Stomach smooth muscle (tissue), 2 donors: ENCODE results near the gene FN1.

Source experiments
- H3K27ac ChIP-seq: one replicate; pipeline ENCODE4 v1.7.0; 2013; ENCODE audit warnings: mild to moderate bottlenecking, low read length, inconsistent platforms
- H3K27me3 ChIP-seq, 2 donors: one replicate each; pipeline ENCODE4 v1.7.0; 2013; ENCODE audit warnings: low read length in 2 of 2; ENCODE audit not compliant: insufficient read depth in 2 of 2, control insufficient read depth in 1 of 2
- H3K36me3 ChIP-seq, 2 donors: one replicate each; pipeline ENCODE4 v1.7.0; 2013; ENCODE audit warnings: low read length in 2 of 2; ENCODE audit not compliant: control insufficient read depth in 2 of 2, insufficient read depth in 2 of 2
- H3K4me1 ChIP-seq: one replicate; pipeline ENCODE4 v1.7.0; 2013; ENCODE audit warnings: low read length; ENCODE audit not compliant: control insufficient read depth, insufficient read depth
- H3K4me3 ChIP-seq, 2 donors: one replicate each; pipeline ENCODE4 v1.7.0; 2013; ENCODE audit warnings: low read length in 2 of 2
- H3K9ac ChIP-seq, 2 donors: one replicate each; pipeline ENCODE4 v1.7.0; 2013; ENCODE audit warnings: low read length in 2 of 2, mild to moderate bottlenecking in 1 of 2
- H3K9me3 ChIP-seq, 2 donors: one replicate each; pipeline ENCODE4 v1.7.0; 2013; ENCODE audit warnings: low read length in 2 of 2; ENCODE audit not compliant: control insufficient read depth in 2 of 2
- donor health status: healthy.
- donor health status: Pancreatic carcinoma.

Gene FN1

GRCh38 chr2:215355801-215356200 is 80.1 kb downstream of the FN1 start:
- peaks cover 4 to 10% of the 10 kb centered on the region in 2 donors for H3K36me3 ChIP-seq
- H3K9me3 ChIP-seq: no peaks in the 10 kb centered on the region
- no peaks in the 10 kb centered on the region for H3K4me1 ChIP-seq
- no peak overlapping the region for H3K27ac ChIP-seq
- no peaks in the 10 kb centered on the region for H3K27me3 ChIP-seq
- H3K4me3 ChIP-seq: no peak overlapping the region
- H3K9ac ChIP-seq: no peak overlapping the region

- Histone ChIP-seq H3K4me1 (no peaks in the 10 kb centered on the region), H3K36me3 (peaks cover 4 to 9% of the 10 kb centered on the region in 2 donors), H3K9ac (no peak overlapping the region), H3K27ac (no peak overlapping the region), H3K27me3 (no peaks in the 10 kb centered on the region), H3K4me3 (no peak overlapping the region), H3K9me3 (no peaks in the 10 kb centered on the region)
These were observed 80.8 kb downstream of the FN1 start for GRCh38 chr2:215354771-215355695.

GRCh38 chr2:215352602-215353001 is 83.3 kb downstream of the FN1 start:
- no peaks in the 10 kb centered on the region for H3K4me1 ChIP-seq
- H3K4me3 ChIP-seq: no peak overlapping the region
- H3K9ac ChIP-seq: no peak overlapping the region
- no peaks in the 10 kb centered on the region for H3K9me3 ChIP-seq
- no peaks in the 10 kb centered on the region for H3K27me3 ChIP-seq
- peaks cover 7 to 9% of the 10 kb centered on the region in 2 donors for H3K36me3 ChIP-seq
- H3K27ac ChIP-seq: no peak overlapping the region

GRCh38 chr2:215347878-215348277 is 88.0 kb downstream of the FN1 start:
- Histone ChIP-seq H3K27ac (no peak overlapping the region), H3K36me3 (peaks cover 22 to 30% of the 10 kb centered on the region in 2 donors), H3K4me3 (no peak overlapping the region), H3K27me3 (no peaks in the 10 kb centered on the region), H3K9ac (no peak overlapping the region), H3K9me3 (no peaks in the 10 kb centered on the region), H3K4me1 (no peaks in the 10 kb centered on the region)

GRCh38 chr2:215338883-215339679 is 96.8 kb downstream of the FN1 start:
- H3K9me3 ChIP-seq: no peaks in the 10 kb centered on the region
- no peak overlapping the region for H3K9ac ChIP-seq
- H3K27ac ChIP-seq: no peak overlapping the region
- H3K36me3 ChIP-seq: peaks cover 23 to 25% of the 10 kb centered on the region in 2 donors
- no peaks in the 10 kb centered on the region for H3K4me1 ChIP-seq
- H3K4me3 ChIP-seq: no peak overlapping the region
- no peaks in the 10 kb centered on the region for H3K27me3 ChIP-seq

GRCh38 chr2:215332872-215333595 is 102.8 kb downstream of the FN1 start:
- Histone ChIP-seq H3K9ac (no peak overlapping the region), H3K36me3 (peaks cover 20% of the 10 kb centered on the region in 2 donors), H3K4me1 (no peaks in the 10 kb centered on the region), H3K4me3 (no peak overlapping the region), H3K27ac (no peak overlapping the region), H3K27me3 (no peaks in the 10 kb centered on the region), H3K9me3 (no peaks in the 10 kb centered on the region)

GRCh38 chr2:215328066-215328465 is 107.8 kb downstream of the FN1 start:
- Histone ChIP-seq H3K36me3 (peaks cover 25 to 26% of the 10 kb centered on the region in 2 donors), H3K9me3 (no peaks in the 10 kb centered on the region), H3K27ac (no peak overlapping the region), H3K4me3 (no peak overlapping the region), H3K4me1 (no peaks in the 10 kb centered on the region), H3K9ac (no peak overlapping the region), H3K27me3 (no peaks in the 10 kb centered on the region)

- Histone ChIP-seq H3K9me3 (no peaks in the 10 kb centered on the region), H3K4me3 (no peak overlapping the region), H3K9ac (no peak overlapping the region), H3K27me3 (no peaks in the 10 kb centered on the region), H3K4me1 (no peaks in the 10 kb centered on the region), H3K36me3 (peaks cover 28 to 32% of the 10 kb centered on the region in 2 donors), H3K27ac (no peak overlapping the region)
These were observed 111.1 kb downstream of the FN1 start for GRCh38 chr2:215324811-215325210.

- Histone ChIP-seq H3K36me3 (peaks cover 7 to 16% of the 10 kb centered on the region in 2 donors), H3K27me3 (no peaks in the 10 kb centered on the region), H3K4me1 (no peaks in the 10 kb centered on the region)
These were observed 115.2 kb downstream of the FN1 start for GRCh38 chr2:215320679-215321078.

GRCh38 chr2:215320102-215320501 is 115.8 kb downstream of the FN1 start:
- peaks cover 7 to 16% of the 10 kb centered on the region in 2 donors for H3K36me3 ChIP-seq
- H3K9ac ChIP-seq: no peak overlapping the region
- no peaks in the 10 kb centered on the region for H3K4me1 ChIP-seq

More at GRCh38 chr2:215320679-215321078, 115.2 kb downstream of the FN1 start:
- H3K4me3 ChIP-seq: no peak overlapping the region
- H3K27ac ChIP-seq: no peak overlapping the region
- no peaks in the 10 kb centered on the region for H3K9me3 ChIP-seq
- no peak overlapping the region for H3K9ac ChIP-seq

More at GRCh38 chr2:215320102-215320501, 115.8 kb downstream of the FN1 start:
- no peaks in the 10 kb centered on the region for H3K27me3 ChIP-seq
- H3K9me3 ChIP-seq: no peaks in the 10 kb centered on the region
- no peak overlapping the region for H3K27ac ChIP-seq
- no peak overlapping the region for H3K4me3 ChIP-seq
